T-helper 2 cell treated with Interferon-gamma antibody and Interleukin-4, amounts not matched to agents 5 μg/mL and 100 μg/mL, for 36 hours (primary cell): ENCODE results near the gene UGT1A4.
"Not testable (repeated sequence)": the region's sequence is repeated elsewhere in the genome, so short reads cannot be mapped to it uniquely, and the experiment has no call there.

Experiments used
- DNase-seq: peaks from one replicate; pipeline ENCODE4 v3.0.0; 2021; ENCODE audit warnings: low spot score
- H3K27ac Mint-ChIP-seq: one replicate; pipeline ENCODE4 v1.8.0; 2021; ENCODE audit warnings: mild to moderate bottlenecking, mixed read lengths
- H3K27me3 Mint-ChIP-seq: one replicate; pipeline ENCODE4 v1.8.0; 2021; ENCODE audit warnings: low read depth, mixed read lengths
- H3K36me3 Mint-ChIP-seq: one replicate; pipeline ENCODE4 v1.8.0; 2021; ENCODE audit warnings: low read depth, mixed read lengths
- H3K4me1 Mint-ChIP-seq: one replicate; pipeline ENCODE4 v1.8.0; 2021; ENCODE audit warnings: low read depth, mixed read lengths
- H3K4me3 Mint-ChIP-seq: one replicate; pipeline ENCODE4 v1.8.0; 2022; ENCODE audit warnings: mild to moderate bottlenecking, moderate library complexity, mixed read lengths
- H3K9me3 Mint-ChIP-seq: one replicate; pipeline ENCODE4 v1.8.0; 2021; ENCODE audit warnings: mixed read lengths

The UGT1A4 gene

GRCh38 chr2:233747283-233747544 lies 28.7 kb downstream of the UGT1A4 start:
- Mint-ChIP-seq H3K9me3 (peaks cover 17% of the 10 kb centered on the region), H3K27ac (no peak overlapping the region), H3K36me3 (no peaks in the 10 kb centered on the region), H3K27me3 (no peaks in the 10 kb centered on the region), H3K4me1 (no peaks in the 10 kb centered on the region), H3K4me3 (no peak overlapping the region)
- no peak for DNase-seq

GRCh38 chr2:233750689-233751088 lies 32.2 kb downstream of the UGT1A4 start:
- not testable (repeated sequence) for H3K27me3 Mint-ChIP-seq, H3K27ac Mint-ChIP-seq
- H3K9me3 Mint-ChIP-seq = peaks cover 17% of the 10 kb centered on the region

GRCh38 chr2:233751212-233752009 lies 32.9 kb downstream of the UGT1A4 start:
- H3K9me3 Mint-ChIP-seq = peaks cover 17% of the 10 kb centered on the region
- not testable (repeated sequence) for H3K36me3 Mint-ChIP-seq, H3K27ac Mint-ChIP-seq, DNase-seq, H3K4me1 Mint-ChIP-seq, H3K27me3 Mint-ChIP-seq, H3K4me3 Mint-ChIP-seq

More at GRCh38 chr2:233750689-233751088, 32.2 kb downstream of the UGT1A4 start:
- H3K4me1 Mint-ChIP-seq, DNase-seq, H3K36me3 Mint-ChIP-seq, H3K4me3 Mint-ChIP-seq: not testable (repeated sequence)

GRCh38 chr2:233754872-233755611 lies 36.5 kb downstream of the UGT1A4 start:
- Mint-ChIP-seq H3K9me3 (peaks cover 11% of the 10 kb centered on the region), H3K36me3 (no peaks in the 10 kb centered on the region), H3K4me1 (no peaks in the 10 kb centered on the region), H3K27ac (no peak overlapping the region), H3K4me3 (no peak overlapping the region), H3K27me3 (no peaks in the 10 kb centered on the region)
- no peak for DNase-seq

GRCh38 chr2:233756429-233757081 lies 38.0 kb downstream of the UGT1A4 start:
- DNase-seq = no peak
- Mint-ChIP-seq H3K27me3 (no peaks in the 10 kb centered on the region), H3K27ac (no peak overlapping the region), H3K36me3 (no peaks in the 10 kb centered on the region), H3K4me3 (no peak overlapping the region), H3K9me3 (peaks cover 2% of the 10 kb centered on the region), H3K4me1 (no peaks in the 10 kb centered on the region)

- Mint-ChIP-seq H3K36me3 (no peaks in the 10 kb centered on the region), H3K9me3 (no peaks in the 10 kb centered on the region), H3K27me3 (peaks cover 2% of the 10 kb centered on the region), H3K4me1 (no peaks in the 10 kb centered on the region), H3K27ac (no peak overlapping the region), H3K4me3 (no peak overlapping the region)
- no peak for DNase-seq
These were observed 39.6 kb downstream of the UGT1A4 start for GRCh38 chr2:233758141-233758540.

GRCh38 chr2:233758849-233759248 lies 40.3 kb downstream of the UGT1A4 start:
- Mint-ChIP-seq H3K9me3 (no peaks in the 10 kb centered on the region), H3K4me3 (no peak overlapping the region), H3K27ac (no peak overlapping the region), H3K27me3 (peaks cover 9% of the 10 kb centered on the region), H3K36me3 (no peaks in the 10 kb centered on the region), H3K4me1 (no peaks in the 10 kb centered on the region)
- DNase-seq = no peak

- Mint-ChIP-seq H3K27ac (no peak within 1 kb of the TSS), H3K4me3 (no peak within 1 kb of the TSS), H3K9me3 (no peaks in the 10 kb centered on the region), H3K4me1 (no peaks in the 10 kb centered on the region), H3K27me3 (peaks cover 11% of the 10 kb centered on the region), H3K36me3 (no peaks in the 10 kb centered on the region)
- DNase-seq = no peak
These were observed 41.5 kb downstream of the UGT1A4 start, which contains the start of gene UGT1A1 for GRCh38 chr2:233760043-233760442. TSS of gene UGT1A1 (plus strand) at chr2:233760270. CDS start at chr2:233760288, 18 bp downstream.

GRCh38 chr2:233761040-233761769 lies 42.7 kb downstream of the UGT1A4 start:
- Mint-ChIP-seq H3K9me3 (no peaks in the 10 kb centered on the region), H3K4me1 (no peaks in the 10 kb centered on the region), H3K4me3 (no peak overlapping the region), H3K27me3 (peaks cover 11% of the 10 kb centered on the region), H3K27ac (no peak overlapping the region), H3K36me3 (no peaks in the 10 kb centered on the region)
- DNase-seq = no peak

GRCh38 chr2:233764264-233764663 lies 45.7 kb downstream of the UGT1A4 start:
- Mint-ChIP-seq H3K27me3 (peaks cover 13% of the 10 kb centered on the region), H3K9me3 (no peaks in the 10 kb centered on the region), H3K4me3 (no peak overlapping the region), H3K36me3 (no peaks in the 10 kb centered on the region), H3K27ac (no peak overlapping the region), H3K4me1 (no peaks in the 10 kb centered on the region)
- no peak for DNase-seq

- H3K4me1 Mint-ChIP-seq = no peaks in the 10 kb centered on the region
- peaks cover 13% of the 10 kb centered on the region for H3K27me3 Mint-ChIP-seq
- H3K36me3 Mint-ChIP-seq = no peaks in the 10 kb centered on the region
These were observed 46.2 kb downstream of the UGT1A4 start for GRCh38 chr2:233764761-233765160.

GRCh38 chr2:233766416-233766815 lies 47.9 kb downstream of the UGT1A4 start:
- Mint-ChIP-seq H3K4me3 (no peak overlapping the region), H3K27ac (no peak overlapping the region), H3K9me3 (no peaks in the 10 kb centered on the region), H3K36me3 (no peaks in the 10 kb centered on the region), H3K4me1 (no peaks in the 10 kb centered on the region), H3K27me3 (peaks cover 13% of the 10 kb centered on the region)
- no peak for DNase-seq

More at GRCh38 chr2:233764761-233765160, 46.2 kb downstream of the UGT1A4 start:
- Mint-ChIP-seq H3K9me3 (no peaks in the 10 kb centered on the region), H3K4me3 (no peak overlapping the region), H3K27ac (no peak overlapping the region)
- no peak for DNase-seq

GRCh38 chr2:233768076-233768475 lies 49.5 kb downstream of the UGT1A4 start:
- H3K27me3 Mint-ChIP-seq = peaks cover 10% of the 10 kb centered on the region
- H3K4me3 Mint-ChIP-seq = no peak overlapping the region
- H3K36me3 Mint-ChIP-seq = no peaks in the 10 kb centered on the region
- no peaks in the 10 kb centered on the region for H3K9me3 Mint-ChIP-seq
- H3K4me1 Mint-ChIP-seq = no peaks in the 10 kb centered on the region
- no peak overlapping the region for H3K27ac Mint-ChIP-seq
- no peak for DNase-seq

- DNase-seq = no peak
- no peak overlapping the region for H3K27ac Mint-ChIP-seq
- H3K4me3 Mint-ChIP-seq = no peak overlapping the region
- no peaks in the 10 kb centered on the region for H3K9me3 Mint-ChIP-seq
- H3K36me3 Mint-ChIP-seq = no peaks in the 10 kb centered on the region
- H3K27me3 Mint-ChIP-seq = peaks cover 4% of the 10 kb centered on the region
- no peaks in the 10 kb centered on the region for H3K4me1 Mint-ChIP-seq
These were observed 50.7 kb downstream of the UGT1A4 start for GRCh38 chr2:233769260-233769659.
